Stimulated activated CD8-positive, alpha-beta memory T cell treated with anti-CD3 and anti-CD28 coated beads, Interleukin-7, amount 100 ng/mL, for 1 hour (primary cell): ENCODE results near the gene KIAA0825.

Source experiments
- DNase-seq, 2 donors: peaks; one replicate each; pipeline ENCODE4 v3.0.0-alpha.2; 2020; ENCODE audit warnings: low read depth in 2 of 2

KIAA0825 gene, protein sequence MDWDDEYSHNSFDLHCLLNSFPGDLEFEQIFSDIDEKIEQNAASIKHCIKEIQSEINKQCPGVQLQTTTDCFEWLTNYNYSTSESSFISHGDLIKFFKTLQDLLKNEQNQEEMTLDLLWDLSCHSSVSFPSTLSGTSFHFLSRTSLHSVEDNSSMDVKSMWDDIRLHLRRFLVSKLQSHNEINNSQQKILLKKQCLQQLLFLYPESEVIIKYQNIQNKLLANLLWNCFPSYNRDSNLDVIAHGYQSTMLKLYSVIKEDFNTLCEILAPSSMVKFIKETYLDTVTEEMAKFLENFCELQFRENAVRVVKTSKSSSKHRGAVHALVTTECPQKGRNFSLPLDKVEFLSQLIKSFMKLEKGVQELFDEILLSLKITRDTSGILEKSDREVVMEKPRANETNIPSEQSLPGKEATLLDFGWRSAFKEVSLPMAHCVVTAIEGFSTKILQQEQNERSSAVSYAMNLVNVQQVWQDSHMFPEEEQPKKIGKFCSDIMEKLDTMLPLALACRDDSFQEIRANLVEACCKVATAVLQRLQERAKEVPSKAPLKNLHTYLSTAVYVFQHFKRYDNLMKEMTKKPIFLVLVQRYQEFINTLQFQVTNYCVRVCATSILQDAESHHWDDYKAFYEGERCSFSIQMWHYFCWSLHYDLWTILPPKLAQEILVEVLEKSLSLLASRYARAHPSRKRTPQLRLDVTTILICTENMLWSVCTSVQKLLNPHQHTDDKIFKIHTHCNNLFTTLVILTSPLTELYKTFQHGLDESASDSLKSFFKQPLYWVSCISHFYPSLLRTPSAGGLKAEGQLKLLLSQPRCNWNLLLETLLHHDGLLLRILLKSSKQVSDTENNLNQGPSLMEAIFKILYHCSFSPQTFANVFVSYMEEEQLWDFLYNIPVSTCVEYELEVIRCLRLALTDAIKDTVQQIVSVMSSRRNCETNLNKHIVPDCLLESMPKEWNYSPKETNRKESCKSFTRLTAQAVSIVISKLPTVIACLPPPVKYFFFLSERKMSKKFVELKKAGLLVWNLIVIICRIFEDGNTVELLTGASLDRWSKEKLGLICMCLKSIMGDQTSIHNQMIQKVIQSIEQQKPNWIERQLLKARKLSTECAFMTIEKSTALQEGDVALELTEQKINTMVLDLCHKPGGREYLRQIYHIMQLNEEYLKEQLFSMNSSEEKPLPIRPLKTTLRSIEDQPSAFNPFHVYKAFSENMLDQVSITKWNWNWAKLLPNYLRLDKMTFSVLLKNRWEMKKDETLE (N-terminal part only)

DNA sequence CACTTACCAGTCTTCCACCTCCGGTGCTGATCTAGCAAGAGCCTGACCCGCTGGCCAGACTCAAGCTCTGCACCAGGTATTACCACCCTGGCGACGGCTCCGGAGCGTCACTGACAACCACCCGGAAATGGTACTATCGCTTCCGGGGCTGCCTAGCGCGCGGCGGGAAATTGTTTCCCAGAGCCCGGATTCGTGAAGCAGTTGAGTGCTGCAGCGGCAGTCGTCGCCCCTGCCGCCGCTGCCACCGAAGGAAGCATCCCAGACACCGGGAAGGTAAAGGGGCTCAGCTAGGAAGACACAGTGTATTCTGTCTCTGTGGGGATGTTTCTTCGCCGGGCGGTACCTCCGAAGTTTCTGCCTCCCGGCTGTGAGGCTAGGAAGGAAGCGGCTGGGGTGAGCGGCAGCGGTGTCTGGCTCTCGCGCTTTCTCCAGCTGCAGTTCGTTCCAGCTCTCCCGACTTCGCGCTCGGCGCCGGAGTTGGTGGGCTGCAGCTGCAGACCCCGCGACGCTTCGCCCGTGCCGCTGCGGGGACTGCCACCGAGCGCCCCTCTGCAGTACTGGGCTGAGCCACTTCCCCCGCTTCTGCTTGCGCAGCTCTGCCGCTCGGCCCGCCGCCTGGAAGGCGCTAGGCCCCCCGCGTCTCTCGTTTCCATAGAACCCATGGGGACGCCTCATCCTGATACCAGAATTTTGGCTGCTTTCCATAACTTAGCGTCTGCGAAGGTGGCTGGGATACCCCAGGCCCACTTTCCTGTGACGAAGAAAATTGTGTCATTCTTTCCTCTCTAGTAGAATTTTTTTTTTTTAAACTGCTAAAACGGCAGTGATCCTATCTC lies at the start of gene KIAA0825, which contains the start of gene SLF1:
KIAA0825 (minus strand) TSS at position 112 of the 836 bp plus-strand sequence. CDS start 81,478 bp downstream, outside the sequence.
SLF1 (plus strand) TSS at position 177 of the 836 bp plus-strand sequence. CDS start 10,142 bp downstream, outside the sequence.
- DNase-seq, result peak; percentile 70 to 71

DNA sequence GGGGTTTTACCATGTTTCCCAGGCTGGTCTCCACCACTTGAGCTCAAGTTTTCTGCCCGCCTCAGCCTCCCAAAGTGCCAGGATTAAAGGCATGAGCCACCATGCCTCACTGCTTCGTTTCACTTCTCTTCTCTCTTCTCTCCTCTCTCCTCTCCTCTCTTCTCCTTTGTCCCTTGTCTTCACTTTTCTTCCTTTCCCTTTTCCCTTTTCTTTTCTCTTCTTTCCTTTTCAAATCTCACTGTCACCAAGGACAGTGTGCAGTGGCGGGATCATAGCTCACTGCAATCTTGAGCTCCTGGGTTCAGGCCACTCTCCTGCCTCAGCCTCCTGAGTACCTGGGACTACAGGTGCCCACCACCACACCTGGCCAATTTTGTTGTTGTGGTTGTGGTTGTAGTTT lies 49.5 kb upstream of the KIAA0825 start:
- DNase-seq, result no peak

DNA sequence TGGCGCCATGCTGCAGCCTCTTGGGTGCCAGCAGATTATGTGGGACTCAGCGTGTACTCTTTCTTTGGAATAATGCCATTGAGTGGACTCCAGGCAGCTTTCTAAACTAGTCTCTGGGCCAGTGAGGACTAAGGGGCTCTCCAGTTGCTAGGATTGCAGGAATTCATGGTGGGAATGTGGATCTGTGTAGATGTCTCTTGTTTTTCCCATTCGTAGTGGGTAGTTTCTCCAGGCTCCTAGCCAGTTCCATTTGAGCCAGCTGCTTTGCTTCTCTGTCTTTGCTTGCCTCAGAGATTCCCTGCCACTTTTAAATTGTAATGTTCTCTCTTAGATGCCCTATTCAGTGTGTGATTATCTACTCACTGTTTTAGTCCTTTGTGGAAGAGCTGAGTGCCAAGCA lies 42.7 kb upstream of the KIAA0825 start:
- no peak for DNase-seq

DNA sequence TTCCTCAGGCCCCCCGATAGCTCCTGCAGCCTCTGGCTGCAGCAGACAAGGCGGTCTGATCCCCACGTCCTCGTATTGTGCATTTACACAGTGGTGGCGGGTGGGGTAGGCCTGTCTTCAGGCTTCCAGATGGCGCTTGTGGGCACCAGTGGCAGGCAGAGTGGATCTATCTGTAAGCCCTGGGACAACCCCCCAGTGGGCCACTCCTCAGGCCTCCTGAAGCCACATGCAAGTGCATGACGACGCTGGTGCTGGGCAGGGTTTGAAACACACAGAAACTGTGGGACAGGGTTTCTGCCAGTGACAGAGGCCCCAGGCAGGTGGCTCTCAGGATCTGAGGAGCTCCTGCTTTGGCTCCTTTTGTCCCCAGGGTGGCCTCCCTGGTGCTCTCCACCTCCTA lies 42.1 kb upstream of the KIAA0825 start:
- no peak for DNase-seq

DNA sequence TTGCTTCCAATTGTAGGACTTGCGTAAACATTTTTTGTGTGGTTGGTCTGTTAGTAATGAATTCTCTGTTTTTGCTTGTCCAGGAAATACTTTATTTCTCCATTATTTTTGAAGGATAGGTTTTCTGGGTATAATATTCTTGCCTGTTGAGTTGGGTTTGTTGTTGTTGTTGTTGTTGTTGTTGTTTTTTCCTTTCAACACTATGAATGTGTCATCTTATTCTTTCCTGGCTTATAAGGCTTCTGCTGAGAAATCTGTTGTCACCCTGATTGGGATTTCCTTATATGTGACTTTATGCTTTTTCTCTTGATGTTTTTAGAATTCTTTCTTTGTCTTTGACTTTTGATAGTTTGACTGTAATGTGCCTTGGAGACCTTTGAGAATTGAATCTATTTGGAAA lies 39.9 kb upstream of the KIAA0825 start:
- DNase-seq, result no peak

DNA sequence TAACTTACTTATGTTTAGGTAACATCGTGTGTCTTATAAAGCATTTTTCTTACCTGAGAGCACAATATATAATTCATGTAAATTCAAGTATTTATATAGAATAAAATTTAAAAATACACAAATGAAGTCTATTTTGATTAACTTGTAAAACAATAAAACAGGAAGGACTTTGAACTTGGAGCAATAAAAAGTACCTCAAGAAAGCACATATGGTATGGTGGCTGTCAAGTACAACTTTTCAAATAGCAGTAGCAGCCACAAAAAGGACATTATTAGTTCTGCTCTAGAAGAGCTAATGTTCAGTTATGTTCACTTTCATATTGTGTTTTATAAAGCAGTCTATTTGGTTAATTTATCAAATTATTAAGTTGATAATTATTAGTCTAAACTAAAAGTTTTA lies 31.5 kb upstream of the KIAA0825 start:
- no peak for DNase-seq

DNA sequence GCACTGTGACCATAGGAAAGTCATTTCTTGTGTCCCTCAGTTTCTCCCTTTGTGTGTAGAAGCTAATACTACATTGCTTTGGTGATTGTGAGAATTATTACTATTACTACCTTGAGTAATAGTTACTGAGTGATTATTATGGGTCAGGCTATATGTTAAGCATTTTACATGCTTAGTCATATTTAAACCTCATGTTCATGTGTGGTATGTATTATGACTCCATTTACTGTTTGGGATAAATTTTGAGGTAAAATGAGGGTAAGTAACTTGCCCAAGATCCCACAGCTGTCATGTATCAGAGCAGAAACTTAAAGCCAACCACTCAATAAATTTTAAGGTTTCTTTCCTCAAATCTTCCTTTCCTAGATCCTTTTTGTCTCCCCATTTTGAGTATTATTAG lies 28.4 kb upstream of the KIAA0825 start:
- DNase-seq, result no peak

DNA sequence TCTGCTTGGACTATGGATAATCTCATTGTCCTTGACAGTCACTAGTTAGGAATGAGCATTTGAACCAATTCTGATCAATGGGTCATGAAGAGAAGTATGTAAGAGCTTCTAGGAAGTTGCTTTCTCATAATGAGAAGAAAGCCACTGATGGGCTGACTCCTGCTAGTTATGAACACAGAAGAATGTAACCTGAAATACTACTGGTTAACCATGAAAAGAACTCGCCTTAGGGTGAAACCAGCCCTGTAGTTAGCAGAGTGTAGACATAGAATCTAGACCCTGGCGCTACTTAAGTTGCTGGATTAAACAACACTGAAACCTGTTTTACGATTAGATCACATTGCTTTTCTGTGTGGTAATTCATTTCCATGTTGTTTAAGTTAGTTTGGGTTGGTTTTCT lies 26.6 kb upstream of the KIAA0825 start:
- DNase-seq, result no peak

DNA sequence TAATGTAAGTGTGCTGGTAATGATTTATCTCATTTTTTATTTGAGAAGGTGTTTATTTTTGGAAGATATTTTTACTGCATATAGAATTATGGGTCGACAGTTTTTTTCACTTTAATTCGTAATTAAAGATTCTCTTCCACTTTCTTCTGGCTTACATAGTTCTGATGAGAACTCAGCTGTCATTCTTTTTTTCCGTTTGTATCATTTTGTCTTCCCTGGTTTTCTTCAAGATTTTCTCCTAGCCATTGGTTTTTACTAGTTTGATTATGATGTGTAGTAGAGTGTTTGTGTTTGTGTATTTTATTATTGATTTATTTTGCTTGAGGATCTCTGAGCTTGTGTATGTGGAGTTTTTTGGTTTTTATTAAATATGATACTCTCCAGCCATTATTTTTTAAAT lies 21.8 kb upstream of the KIAA0825 start:
- no peak for DNase-seq

DNA sequence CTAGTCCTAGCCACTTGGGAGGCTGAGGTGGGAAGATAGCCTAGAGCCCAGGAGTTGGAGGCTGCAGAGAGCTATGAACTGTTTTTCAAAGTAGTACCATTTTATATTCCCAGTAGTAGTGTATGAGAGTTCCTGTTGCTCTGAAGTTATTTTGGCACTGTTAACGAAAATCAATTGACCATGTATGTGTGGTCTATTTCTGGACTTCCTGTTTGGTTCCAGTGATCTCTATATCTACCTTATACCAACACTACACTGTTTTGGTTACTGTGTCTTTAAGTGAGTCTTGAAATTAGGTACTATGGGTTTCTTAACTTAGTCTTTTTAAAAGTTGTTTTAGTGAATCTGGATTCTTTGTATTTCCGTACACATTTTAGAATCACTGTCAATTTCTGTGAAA lies 13.6 kb upstream of the KIAA0825 start:
- DNase-seq, result no peak

DNA sequence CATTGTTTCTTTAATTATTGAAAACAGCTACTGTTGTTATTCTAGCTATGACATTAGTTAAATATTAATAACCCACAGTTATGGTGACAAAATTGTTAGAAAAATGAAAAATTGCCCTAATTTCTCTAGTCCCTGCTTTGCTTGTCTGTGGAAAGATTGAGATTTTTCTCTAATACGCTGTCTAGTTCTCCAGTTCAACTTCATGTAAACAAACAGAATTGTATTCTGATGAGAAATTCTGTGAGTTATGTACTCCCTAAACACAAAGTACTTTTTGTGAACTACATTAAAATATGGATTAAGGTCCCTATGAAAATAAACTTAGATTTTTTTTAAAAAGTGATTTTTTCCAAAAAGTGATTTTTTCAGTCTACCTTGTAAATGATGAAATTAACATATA lies 8.8 kb upstream of the KIAA0825 start:
- DNase-seq, result no peak

DNA sequence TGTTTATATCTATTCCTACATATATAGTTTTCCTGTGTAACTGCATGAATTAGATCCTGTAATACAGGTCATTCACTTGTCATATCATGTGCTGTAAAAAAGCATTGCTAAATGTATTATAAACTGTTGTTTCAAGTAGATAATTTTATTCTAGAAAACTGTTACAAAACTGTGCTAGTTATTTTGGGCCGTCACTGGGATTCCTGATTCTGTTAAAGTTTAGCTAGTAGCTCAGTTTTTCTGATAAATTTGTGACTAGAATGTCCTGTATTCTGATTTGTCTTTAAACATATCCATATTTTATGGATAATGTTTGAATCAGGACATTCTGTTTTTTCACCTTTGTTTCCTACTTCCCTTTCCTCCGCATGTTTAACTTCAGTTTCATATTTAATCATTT lies 5.5 kb upstream of the KIAA0825 start:
- no peak for DNase-seq

DNA sequence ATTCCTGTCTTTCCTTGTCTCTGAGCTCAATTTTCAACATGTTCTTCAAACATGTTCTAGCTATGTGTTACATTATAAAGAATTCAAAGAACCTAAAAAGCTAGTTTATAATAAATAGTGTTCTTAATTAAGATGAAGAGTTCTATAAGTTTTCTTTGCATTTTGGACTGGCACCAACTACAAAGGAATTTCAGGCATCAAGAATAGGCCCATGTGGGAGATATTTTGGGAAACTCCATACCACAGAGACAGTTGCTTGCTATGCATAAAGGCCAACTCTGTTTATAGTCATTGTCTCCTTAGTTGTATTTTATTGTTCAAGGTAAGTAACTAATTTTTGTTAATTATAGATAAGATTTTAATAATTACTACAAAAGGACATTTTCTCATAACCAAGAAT lies 4.6 kb upstream of the KIAA0825 start:
- DNase-seq, result no peak

DNA sequence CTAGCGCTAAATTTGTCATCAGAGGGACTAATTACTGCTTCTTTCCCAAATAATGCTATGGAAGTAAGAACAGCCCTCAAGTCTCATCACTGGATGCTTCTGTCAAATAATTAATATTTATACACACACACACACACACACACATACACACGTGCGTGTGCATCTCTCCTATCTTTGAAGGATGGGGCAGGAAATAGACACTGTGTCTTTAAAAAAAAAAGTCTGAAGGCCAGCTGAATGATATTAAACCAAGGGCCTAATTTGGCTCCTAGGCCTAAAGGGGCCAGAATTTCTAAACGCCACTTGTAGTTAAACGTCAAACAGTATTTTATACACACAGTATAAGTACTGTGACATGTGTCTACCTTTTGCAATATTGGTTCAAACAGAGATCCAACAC lies 3.4 kb upstream of the KIAA0825 start:
- no peak for DNase-seq

DNA sequence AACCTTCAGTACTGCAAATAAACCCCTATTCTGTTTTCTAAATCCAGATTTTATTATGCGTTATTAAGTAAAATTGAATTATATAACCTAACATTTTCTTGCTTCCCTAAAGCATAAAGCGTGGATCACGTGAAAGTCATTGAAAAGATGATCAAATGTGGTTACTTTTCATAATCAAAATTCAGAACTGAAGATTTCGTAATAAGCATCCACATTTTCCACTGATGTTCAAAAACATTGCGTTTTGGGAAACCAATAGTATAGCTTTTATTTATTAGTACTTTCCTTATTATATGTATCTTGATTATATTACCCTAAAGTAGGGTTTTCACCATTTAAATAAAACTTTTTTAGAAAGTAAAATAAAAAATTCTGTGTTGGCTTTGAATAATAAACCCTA lies 1.9 kb upstream of the KIAA0825 start:
- no peak for DNase-seq

DNA sequence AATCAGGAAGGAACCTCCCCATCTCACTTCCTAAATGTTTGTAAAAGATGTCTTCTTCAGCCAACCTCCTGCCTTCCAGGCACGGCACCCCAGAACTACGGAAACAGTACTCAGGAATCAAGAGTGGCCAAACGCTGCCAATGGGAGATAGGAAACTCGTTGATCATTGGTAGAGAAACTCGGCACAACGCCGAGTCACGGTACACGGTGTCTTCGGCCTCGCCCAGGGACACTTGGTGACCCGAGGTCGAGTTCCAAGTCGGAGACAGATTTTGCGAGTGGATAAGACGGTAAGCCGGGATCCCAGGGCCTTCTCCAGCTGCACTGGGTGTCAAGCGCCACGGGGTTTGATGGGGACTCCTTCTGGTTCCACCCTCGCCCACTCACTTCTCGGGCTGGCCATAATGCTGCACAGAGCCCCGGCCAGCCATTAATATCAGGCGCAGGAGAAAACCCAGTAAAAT lies 343 bp downstream of the KIAA0825 start:
- no peak for DNase-seq

DNA sequence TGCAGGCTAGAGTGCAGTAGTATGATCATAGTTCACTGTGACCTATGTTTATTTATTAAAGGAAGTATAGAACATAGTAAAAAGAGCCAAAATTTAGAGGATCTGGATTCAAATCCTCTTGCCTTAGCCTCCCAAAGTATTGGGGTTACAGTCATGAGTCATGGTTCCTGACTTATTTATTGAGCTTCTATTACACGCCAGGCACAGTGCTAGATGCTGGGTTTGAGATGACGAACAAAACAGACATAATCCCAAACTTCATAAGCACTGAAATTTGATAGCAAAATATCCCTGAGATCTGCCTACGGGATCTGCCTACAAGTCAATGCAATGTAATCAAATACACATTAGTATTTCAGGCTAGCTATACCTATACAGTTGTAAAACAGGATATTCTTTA lies 2.5 kb downstream of the KIAA0825 start:
- DNase-seq, result no peak

DNA sequence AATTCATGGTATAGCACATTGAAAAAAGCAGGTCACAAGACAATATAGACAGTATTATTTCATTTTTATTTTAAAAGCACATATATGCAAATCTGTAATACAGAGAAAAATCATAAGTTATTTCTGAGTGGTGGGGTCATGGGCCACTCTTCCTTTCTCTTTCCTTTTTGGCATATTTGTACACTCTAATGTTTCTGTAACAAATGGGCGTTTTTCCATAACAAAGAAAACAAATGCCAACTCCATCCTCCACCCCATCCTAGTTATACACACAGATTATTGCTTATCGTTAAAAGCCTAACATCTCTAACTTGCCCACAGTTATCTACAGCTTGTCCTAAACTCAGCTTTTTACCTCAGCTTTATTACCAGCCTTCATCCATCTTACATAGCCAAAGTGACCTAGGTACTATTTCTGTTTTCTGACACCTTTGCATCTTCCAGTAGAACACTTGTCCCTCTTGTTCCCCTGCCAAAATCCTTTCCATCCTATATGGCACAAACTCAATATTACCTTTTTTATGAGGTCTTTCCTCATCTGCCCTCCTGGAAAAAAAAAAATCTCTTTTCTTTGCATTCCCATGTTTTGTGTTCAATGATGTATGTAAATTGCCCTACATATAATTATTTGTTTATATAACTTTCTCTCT lies 4.1 kb downstream of the KIAA0825 start:
- DNase-seq, result no peak

DNA sequence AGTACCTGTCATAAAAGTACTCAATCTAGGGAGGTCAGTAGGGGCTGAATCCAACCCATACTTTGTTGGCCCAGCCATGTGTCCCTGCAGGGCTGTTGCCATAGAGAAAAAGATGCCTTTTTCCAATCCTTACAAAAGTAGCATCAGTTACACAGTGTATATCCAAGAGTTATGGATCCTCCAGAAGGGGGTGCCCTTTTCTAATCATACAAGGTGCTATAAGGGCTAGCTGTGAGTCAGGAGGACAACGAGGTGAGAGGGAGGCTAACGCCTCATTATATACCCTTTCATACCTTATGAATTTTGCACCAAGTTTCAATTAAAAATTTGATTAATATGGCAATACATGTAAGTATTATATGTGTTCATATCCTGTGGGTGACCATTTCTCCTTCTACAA lies 4.8 kb downstream of the KIAA0825 start:
- DNase-seq, result no peak

DNA sequence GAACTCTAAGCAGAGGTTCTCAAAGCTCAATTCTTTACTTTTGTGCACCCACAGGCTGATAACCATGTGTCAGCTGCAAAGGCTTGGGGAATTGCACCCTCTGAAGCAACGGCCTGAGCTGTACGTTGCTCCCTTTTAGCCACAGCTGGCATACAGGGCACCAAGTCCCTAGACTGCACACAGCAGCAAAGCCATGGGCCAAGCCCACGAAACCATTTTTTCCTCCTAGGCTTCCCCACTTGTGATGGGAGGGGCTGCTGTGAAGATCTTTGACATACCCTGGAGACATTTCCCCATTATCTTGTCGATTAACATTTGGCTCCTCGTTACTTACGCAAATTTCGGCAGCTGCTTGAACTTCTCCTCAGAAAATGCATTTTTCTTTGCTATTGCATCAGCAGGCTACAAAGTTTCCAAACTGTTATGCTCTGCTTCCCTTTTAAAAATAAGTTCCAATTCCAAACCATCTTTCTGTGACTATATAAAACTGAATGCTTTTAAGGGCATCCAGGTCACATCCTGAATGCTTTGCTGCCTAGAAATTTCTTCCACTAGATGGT lies 23.0 kb downstream of the KIAA0825 start:
- DNase-seq, result no peak
